Posterior cingulate gyrus (tissue), 11 donors: ENCODE data around the gene PRKAB1.
A peak's percentile ranks its signal among the peaks of the same experiment; 100 is the strongest.
"Not testable (repeated sequence)": the region's sequence is repeated elsewhere in the genome, so short reads cannot be mapped to it uniquely, and the experiment has no call there.

Source experiments
- DNase-seq, 10 donors: peaks; one replicate each; pipeline versions ENCODE4 v3.0.0 to v3.0.0-alpha.2; 2020 to 2021; ENCODE audit warnings: mixed read lengths in 3 of 10
- intact Hi-C: fragments of 100-400 bp; cut with DNase I; formaldehyde crosslinking; loops from one replicate; pipeline ENCODE4 v1.15.1; 2023

PRKAB1 gene

GRCh38 chr12:119667577-119668323, at the start of gene PRKAB1:
PRKAB1 (plus strand) TSS chr12:119668133; CDS start chr12:119668245, 112 bp downstream.
- intact Hi-C loops: loop anchor here (5.0 kb wide), 1 partner anchor 115 kb away; no protein-coding TSS in a partner anchor
- peak; percentile 93 to 99 (median 94) for DNase-seq

GRCh38 chr12:119618328-119618896, 49.5 kb upstream of the PRKAB1 start:
- intact Hi-C loops, DNase-seq: not testable (repeated sequence)

GRCh38 chr12:119620490-119620889, 47.4 kb upstream of the PRKAB1 start:
- intact Hi-C loops: no loop called here
- no peak for DNase-seq

- no peak for DNase-seq
- intact Hi-C loops: no loop called here
Measured at GRCh38 chr12:119621878-119622277, 46.1 kb upstream of the PRKAB1 start.

GRCh38 chr12:119624966-119625365, 43.0 kb upstream of the PRKAB1 start:
- intact Hi-C loops: no loop called here
- DNase-seq: no peak

GRCh38 chr12:119627019-119627643, 40.8 kb upstream of the PRKAB1 start:
- intact Hi-C loops: no loop called here
- no peak for DNase-seq

GRCh38 chr12:119627686-119628085, 40.2 kb upstream of the PRKAB1 start:
- DNase-seq: no peak
- intact Hi-C loops: no loop called here

- intact Hi-C loops: no loop called here
Measured at GRCh38 chr12:119630223-119630780, 37.6 kb upstream of the PRKAB1 start.

GRCh38 chr12:119630962-119631550, 36.9 kb upstream of the PRKAB1 start:
- intact Hi-C loops: no loop called here
- DNase-seq: no peak

More at GRCh38 chr12:119630223-119630780, 37.6 kb upstream of the PRKAB1 start:
- DNase-seq: no peak

GRCh38 chr12:119631930-119632678, 35.8 kb upstream of the PRKAB1 start:
- intact Hi-C loops: no loop called here
- no peak for DNase-seq

- intact Hi-C loops: no loop called here
- DNase-seq: no peak
Measured at GRCh38 chr12:119634743-119635142, 33.2 kb upstream of the PRKAB1 start.

GRCh38 chr12:119642986-119643385, 24.9 kb upstream of the PRKAB1 start:
- no peak for DNase-seq
- intact Hi-C loops: no loop called here

GRCh38 chr12:119644930-119645329, 23.0 kb upstream of the PRKAB1 start:
- intact Hi-C loops: no loop called here
- DNase-seq: no peak

- intact Hi-C loops: no loop called here
- DNase-seq: peak in 1 of 10 donors; percentile 17
Measured at GRCh38 chr12:119645535-119646059, 22.3 kb upstream of the PRKAB1 start.

- intact Hi-C loops: no loop called here
- peak in 1 of 10 donors; percentile 5 for DNase-seq
Measured at GRCh38 chr12:119649202-119649808, 18.6 kb upstream of the PRKAB1 start.

- intact Hi-C loops: no loop called here
- DNase-seq: no peak
Measured at GRCh38 chr12:119652665-119653064, 15.3 kb upstream of the PRKAB1 start.

- DNase-seq, intact Hi-C loops: not testable (repeated sequence)
Measured at GRCh38 chr12:119657001-119657400, 10.9 kb upstream of the PRKAB1 start.

GRCh38 chr12:119658166-119658565, 9.8 kb upstream of the PRKAB1 start:
- DNase-seq, intact Hi-C loops: not testable (repeated sequence)

GRCh38 chr12:119659289-119659897, 8.5 kb upstream of the PRKAB1 start:
- DNase-seq: peak in 1 of 10 donors; percentile 39
- intact Hi-C loops: no loop called here
